Measurements from ENCODE around the gene LRPAP1. TPM values are rescaled to one million over a fixed set of nuclear protein-coding genes. Genes with fewer than 3 reads are reported as not detected.

LRPAP1 gene
- total RNA-seq, 1 donor from 2014 or later, result 92.2 TPM

DNA sequence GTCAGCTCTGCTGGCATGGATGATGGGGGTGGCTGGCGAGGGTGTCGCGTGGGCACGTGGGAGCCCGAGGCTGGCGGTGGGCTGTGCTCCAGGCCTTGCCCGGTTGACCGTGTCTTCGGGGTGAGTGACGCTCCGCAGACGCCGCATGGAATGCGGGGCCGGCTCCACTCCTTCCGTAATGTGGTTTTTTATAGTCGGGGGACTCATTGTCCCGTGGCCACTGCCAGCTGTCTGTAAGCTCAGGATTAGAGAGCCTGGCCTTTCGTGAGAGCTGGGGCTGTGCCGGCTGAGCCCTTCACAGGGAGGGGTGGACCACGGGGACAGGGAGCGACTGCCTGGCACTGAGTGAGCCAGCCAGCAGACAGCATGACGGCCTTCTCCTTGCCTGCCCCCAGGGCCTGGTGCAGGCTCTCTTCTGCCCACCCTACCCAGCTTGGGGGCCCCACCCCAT, 48.7 kb downstream of the LRPAP1 start:
- peaks cover 2% of the 10 kb centered on the region for H3K4me1 Mint-ChIP-seq (ENCODE audit: unreplicated experiment)
- H3K27ac Mint-ChIP-seq (ENCODE audit: unreplicated experiment), result no peak overlapping the region
- H3K9me3 Mint-ChIP-seq (ENCODE audit: unreplicated experiment), result no peaks in the 10 kb centered on the region
- H3K27me3 Mint-ChIP-seq (ENCODE audit: unreplicated experiment), result peaks cover 4% of the 10 kb centered on the region
- DNase-seq (ENCODE audit: low spot score), result no peak
- H3K36me3 Mint-ChIP-seq (ENCODE audit: low read depth, unreplicated experiment), result no peaks in the 10 kb centered on the region
- H3K4me3 Mint-ChIP-seq (ENCODE audit: unreplicated experiment), result no peak overlapping the region
- TF ChIP-seq CTCF (IDR thresholded peaks at IDR 0.05; ENCODE audit: unreplicated experiment), result no peak

DNA sequence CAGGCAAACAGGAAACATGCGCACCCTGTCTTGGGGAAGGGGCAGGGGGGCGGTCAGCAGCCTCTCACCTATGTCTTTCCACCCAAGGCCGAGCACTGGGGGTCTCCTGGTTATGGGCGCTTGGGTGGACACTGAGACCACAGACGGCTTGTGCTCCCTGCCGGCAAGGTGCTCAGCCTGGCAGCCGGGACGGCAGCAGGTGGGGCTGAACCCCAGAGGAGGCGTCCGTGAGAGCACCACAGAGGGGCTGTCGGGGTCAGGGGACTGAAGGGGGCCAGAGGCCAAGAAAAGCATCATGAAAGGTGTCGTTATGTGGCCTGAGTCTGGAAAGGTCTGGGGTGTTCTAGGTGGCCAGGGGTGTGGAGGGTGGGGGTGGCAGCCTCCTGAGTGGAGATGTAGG, 49.5 kb downstream of the LRPAP1 start:
- Mint-ChIP-seq H3K27me3 (ENCODE audit: unreplicated experiment) (peaks cover 4% of the 10 kb centered on the region), H3K27ac (ENCODE audit: unreplicated experiment) (no peak overlapping the region)
- TF ChIP-seq CTCF (IDR thresholded peaks at IDR 0.05; ENCODE audit: unreplicated experiment), result no peak

DNA sequence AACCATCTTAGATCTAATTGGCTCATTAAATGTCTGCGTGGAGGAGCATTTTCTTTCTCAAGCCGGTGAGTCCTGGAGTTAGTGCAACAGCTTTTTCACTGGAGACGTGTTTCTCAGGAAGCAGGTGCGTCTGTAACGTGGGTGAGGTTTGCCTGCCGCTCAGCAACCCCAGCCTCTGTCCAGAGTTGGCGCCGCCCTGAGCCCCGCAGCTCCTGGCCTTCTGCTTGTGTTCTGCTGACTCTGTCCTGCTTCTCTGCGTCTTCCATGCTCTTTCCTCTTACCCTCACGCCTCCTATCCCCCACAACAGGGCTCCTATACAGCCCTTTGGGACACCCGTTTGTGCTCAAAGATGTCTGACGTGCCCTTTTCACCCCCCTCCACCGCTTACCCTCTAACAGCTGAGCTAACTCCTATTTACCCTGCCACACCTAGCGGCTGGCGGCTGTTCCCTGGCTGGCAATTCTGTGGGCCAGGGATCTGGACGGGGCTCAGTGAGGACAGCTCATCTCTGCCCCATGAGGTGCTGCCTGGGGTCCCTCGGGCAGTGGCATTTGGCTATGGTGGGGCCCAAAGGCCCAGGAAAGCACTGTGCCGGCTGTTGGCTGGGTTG, 50.3 kb downstream of the LRPAP1 start:
- DNase-seq (ENCODE audit: low spot score), result no peak
- no peak overlapping the region for H3K4me3 Mint-ChIP-seq (ENCODE audit: unreplicated experiment)
- TF ChIP-seq CTCF (IDR thresholded peaks at IDR 0.05; ENCODE audit: unreplicated experiment), result no peak
- H3K4me1 Mint-ChIP-seq (ENCODE audit: unreplicated experiment), result peaks cover 2% of the 10 kb centered on the region
- H3K27ac Mint-ChIP-seq (ENCODE audit: unreplicated experiment), result no peak overlapping the region
- H3K27me3 Mint-ChIP-seq (ENCODE audit: unreplicated experiment), result peaks cover 4% of the 10 kb centered on the region
- H3K36me3 Mint-ChIP-seq (ENCODE audit: low read depth, unreplicated experiment), result no peaks in the 10 kb centered on the region
- no peaks in the 10 kb centered on the region for H3K9me3 Mint-ChIP-seq (ENCODE audit: unreplicated experiment)

More for the DNA sequence above, 49.5 kb downstream of the LRPAP1 start:
- DNase-seq (ENCODE audit: low spot score), result no peak
- H3K36me3 Mint-ChIP-seq (ENCODE audit: low read depth, unreplicated experiment), result no peaks in the 10 kb centered on the region
- no peaks in the 10 kb centered on the region for H3K9me3 Mint-ChIP-seq (ENCODE audit: unreplicated experiment)
- H3K4me1 Mint-ChIP-seq (ENCODE audit: unreplicated experiment), result peaks cover 2% of the 10 kb centered on the region
- no peak overlapping the region for H3K4me3 Mint-ChIP-seq (ENCODE audit: unreplicated experiment)

GRCh38 chr4:3481113-3481531, 51.1 kb downstream of the LRPAP1 start:
- no peak overlapping the region for H3K4me3 Mint-ChIP-seq (ENCODE audit: unreplicated experiment)

More at GRCh38 chr4:3481113-3481531, 51.1 kb downstream of the LRPAP1 start:
- Mint-ChIP-seq H3K9me3 (ENCODE audit: unreplicated experiment) (no peaks in the 10 kb centered on the region), H3K4me1 (ENCODE audit: unreplicated experiment) (no peaks in the 10 kb centered on the region), H3K27ac (ENCODE audit: unreplicated experiment) (no peak overlapping the region), H3K27me3 (ENCODE audit: unreplicated experiment) (peaks cover 4% of the 10 kb centered on the region), H3K36me3 (ENCODE audit: low read depth, unreplicated experiment) (no peaks in the 10 kb centered on the region)
- TF ChIP-seq CTCF (IDR thresholded peaks at IDR 0.05; ENCODE audit: unreplicated experiment), result no peak
- no peak for DNase-seq (ENCODE audit: low spot score)
